Mesothelial cell of epicardium (in vitro differentiated cells): ENCODE data around the gene NPHP1. TPM values are rescaled to one million over a fixed set of nuclear protein-coding genes. Genes with fewer than 3 reads are reported as not detected.

Source experiments
- DNase-seq, 2 experiments: peaks; one replicate each; pipeline ENCODE4 v3.0.0; 2021; ENCODE audit warnings: low spot score in 2 of 2; ENCODE audit not compliant: unreplicated experiment in 2 of 2
- H3K27ac Mint-ChIP-seq: 2 replicates; pipeline ENCODE4 v1.8.0; 2021; ENCODE audit warnings: mixed read lengths
- H3K27me3 Mint-ChIP-seq: 2 replicates; pipeline ENCODE4 v1.8.0; 2021; ENCODE audit warnings: low read depth, mixed read lengths
- H3K36me3 Mint-ChIP-seq: 2 replicates; pipeline ENCODE4 v1.8.0; 2021; ENCODE audit warnings: mixed read lengths
- H3K4me1 Mint-ChIP-seq: 2 replicates; pipeline ENCODE4 v1.8.0; 2021; ENCODE audit warnings: mixed read lengths
- H3K4me3 Mint-ChIP-seq: 2 replicates; pipeline ENCODE4 v1.8.0; 2021; ENCODE audit warnings: mild to moderate bottlenecking, moderate library complexity, mixed read lengths
- H3K9me3 Mint-ChIP-seq: 2 replicates; pipeline ENCODE4 v1.8.0; 2021; ENCODE audit warnings: mixed read lengths
- total RNA-seq: library from RNA; stranded (reverse); gene quantifications from 3 replicates; pipeline ENCODE4 v1.2.1, GENCODE V29; 2021
- TF ChIP-seq, protein P1 (sequence below): fragments of 200-600 bp; sonication (generic); IDR thresholded peaks from one replicate; pipeline ENCODE4 v1.5.0; 2021; ENCODE audit warnings: antibody characterized with exemption; ENCODE audit not compliant: unreplicated experiment

The NPHP1 gene
- total RNA-seq, 1 donor from 2014 or later = 5.1 TPM

DNA sequence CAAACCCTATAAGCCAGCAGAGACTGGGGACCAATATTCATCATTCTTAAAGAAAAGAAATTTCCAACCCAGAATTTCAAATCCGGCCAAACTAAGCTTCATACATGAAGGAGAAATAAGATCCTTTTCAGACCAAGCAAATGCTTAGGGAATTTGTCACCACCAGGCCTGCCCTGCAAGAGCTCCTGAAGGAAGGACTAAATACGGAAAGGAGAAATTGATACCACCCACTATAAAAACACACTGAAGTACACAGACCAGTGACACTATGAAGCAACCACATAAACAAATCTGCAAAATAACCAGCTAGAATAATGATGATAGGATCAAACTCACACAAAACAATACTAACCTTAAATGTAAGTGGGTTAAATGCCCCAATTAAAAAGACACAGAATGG, 22.4 kb downstream of the NPHP1 start:
- TF ChIP-seq, protein P1, sequence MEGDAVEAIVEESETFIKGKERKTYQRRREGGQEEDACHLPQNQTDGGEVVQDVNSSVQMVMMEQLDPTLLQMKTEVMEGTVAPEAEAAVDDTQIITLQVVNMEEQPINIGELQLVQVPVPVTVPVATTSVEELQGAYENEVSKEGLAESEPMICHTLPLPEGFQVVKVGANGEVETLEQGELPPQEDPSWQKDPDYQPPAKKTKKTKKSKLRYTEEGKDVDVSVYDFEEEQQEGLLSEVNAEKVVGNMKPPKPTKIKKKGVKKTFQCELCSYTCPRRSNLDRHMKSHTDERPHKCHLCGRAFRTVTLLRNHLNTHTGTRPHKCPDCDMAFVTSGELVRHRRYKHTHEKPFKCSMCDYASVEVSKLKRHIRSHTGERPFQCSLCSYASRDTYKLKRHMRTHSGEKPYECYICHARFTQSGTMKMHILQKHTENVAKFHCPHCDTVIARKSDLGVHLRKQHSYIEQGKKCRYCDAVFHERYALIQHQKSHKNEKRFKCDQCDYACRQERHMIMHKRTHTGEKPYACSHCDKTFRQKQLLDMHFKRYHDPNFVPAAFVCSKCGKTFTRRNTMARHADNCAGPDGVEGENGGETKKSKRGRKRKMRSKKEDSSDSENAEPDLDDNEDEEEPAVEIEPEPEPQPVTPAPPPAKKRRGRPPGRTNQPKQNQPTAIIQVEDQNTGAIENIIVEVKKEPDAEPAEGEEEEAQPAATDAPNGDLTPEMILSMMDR = no peak

DNA sequence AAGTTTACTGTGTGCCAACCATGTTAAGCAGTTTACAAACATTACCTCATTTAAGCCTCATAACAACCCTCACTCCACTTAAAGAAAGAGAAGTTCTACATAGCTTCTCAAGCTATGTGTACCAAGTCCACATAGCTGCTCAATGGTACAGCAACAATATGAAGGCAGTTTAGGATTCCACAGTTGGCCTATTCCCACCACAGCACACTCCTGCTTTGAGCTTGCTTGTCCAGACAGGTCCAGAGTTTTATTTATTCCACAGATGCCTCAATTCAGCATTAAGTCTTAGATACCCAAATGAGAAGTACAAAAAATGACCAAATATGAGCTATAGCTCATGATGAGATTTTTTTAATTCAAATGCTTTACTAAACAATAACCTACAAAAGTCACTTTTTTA, 24.8 kb downstream of the NPHP1 start:
- Mint-ChIP-seq H3K4me3 (no peak overlapping the region), H3K9me3 (peaks cover 29% of the 10 kb centered on the region), H3K36me3 (peaks cover 19% of the 10 kb centered on the region), H3K4me1 (no peaks in the 10 kb centered on the region), H3K27ac (no peak overlapping the region), H3K27me3 (no peaks in the 10 kb centered on the region)
- no peak for DNase-seq
- TF ChIP-seq, protein P1 = no peak

More for the DNA sequence above, 22.4 kb downstream of the NPHP1 start:
- Mint-ChIP-seq H3K9me3 (peaks cover 39% of the 10 kb centered on the region), H3K27ac (no peak overlapping the region), H3K36me3 (peaks cover 23% of the 10 kb centered on the region), H3K4me3 (no peak overlapping the region), H3K27me3 (no peaks in the 10 kb centered on the region), H3K4me1 (no peaks in the 10 kb centered on the region)
- no peak for DNase-seq

DNA sequence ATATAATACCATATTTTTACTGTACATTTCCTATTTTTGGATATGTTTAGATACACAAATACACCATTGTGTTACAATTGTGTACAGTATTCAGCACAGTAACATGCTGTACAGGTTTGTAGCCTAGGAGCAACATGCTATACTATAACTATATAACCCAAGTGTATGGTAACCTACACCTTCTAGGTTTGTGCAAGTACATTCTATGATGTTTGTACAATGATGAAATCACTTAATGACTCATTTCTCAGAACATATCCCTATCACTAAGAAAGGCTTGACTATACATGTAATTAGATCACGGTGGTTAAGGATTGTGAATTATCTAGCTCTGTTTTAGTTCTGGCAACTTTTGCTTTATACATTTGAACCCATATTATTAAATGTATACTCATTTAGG, 31.3 kb downstream of the NPHP1 start:
- Mint-ChIP-seq H3K9me3 (no peaks in the 10 kb centered on the region), H3K36me3 (no peaks in the 10 kb centered on the region), H3K4me1 (no peaks in the 10 kb centered on the region), H3K27me3 (no peaks in the 10 kb centered on the region), H3K4me3 (no peak overlapping the region), H3K27ac (no peak overlapping the region)
- DNase-seq = no peak
- TF ChIP-seq, protein P1 = no peak

DNA sequence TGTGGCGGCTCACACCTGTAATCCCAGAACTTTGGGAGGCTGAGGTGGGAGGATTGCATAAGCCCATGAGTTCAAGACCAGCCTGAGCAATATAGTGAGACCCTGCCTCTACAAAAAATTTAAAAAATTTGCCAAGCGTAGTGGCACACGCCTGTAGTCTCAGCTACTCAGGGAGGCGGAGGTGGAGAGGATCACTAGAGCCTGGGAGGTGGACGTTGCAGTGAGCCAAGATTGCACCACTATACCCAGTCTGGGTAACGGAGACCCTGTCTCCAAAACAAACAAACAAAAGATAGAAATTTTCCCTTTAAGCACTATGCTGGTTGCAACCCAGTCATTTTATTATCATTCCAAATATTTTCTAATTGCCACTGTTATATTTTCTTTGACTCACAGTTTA, 32.3 kb downstream of the NPHP1 start:
- H3K4me3 Mint-ChIP-seq = no peak overlapping the region
- no peak for DNase-seq
- no peak overlapping the region for H3K27ac Mint-ChIP-seq
- no peaks in the 10 kb centered on the region for H3K27me3 Mint-ChIP-seq
- TF ChIP-seq, protein P1 = no peak
- no peaks in the 10 kb centered on the region for H3K4me1 Mint-ChIP-seq
- no peaks in the 10 kb centered on the region for H3K36me3 Mint-ChIP-seq
- no peaks in the 10 kb centered on the region for H3K9me3 Mint-ChIP-seq

DNA sequence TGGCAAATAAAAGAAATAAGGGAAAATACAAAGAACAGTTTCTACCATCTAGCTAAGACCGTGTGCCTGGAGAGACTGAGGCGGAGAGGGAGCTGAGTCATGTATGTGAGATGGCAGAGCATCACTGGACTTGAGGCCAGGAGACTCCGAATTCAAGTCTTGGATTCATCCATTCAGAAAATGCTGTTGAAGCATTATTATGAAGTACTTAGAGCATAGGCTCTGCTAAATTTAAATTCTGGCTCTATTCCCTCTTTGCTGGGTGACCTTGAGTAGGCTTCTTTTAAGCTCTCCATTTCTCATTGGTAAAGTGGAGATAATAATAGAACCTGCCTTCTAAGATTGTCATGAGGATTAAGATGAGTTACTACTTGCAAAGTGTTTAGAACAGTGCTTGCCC, 34.7 kb downstream of the NPHP1 start:
- H3K36me3 Mint-ChIP-seq = no peaks in the 10 kb centered on the region
- TF ChIP-seq, protein P1 = no peak
- no peak for DNase-seq
- H3K4me3 Mint-ChIP-seq = no peak overlapping the region
- no peaks in the 10 kb centered on the region for H3K27me3 Mint-ChIP-seq
- no peak overlapping the region for H3K27ac Mint-ChIP-seq
- no peaks in the 10 kb centered on the region for H3K9me3 Mint-ChIP-seq
- H3K4me1 Mint-ChIP-seq = no peaks in the 10 kb centered on the region
